HG02943 (cell line): ENCODE results near the gene SUGCT.

Source experiments
- ATAC-seq: cut with Tn5 transposase; IDR thresholded peaks from one replicate; pipeline ENCODE4 v1.9.1; 2021; ENCODE audit warnings: mild to moderate bottlenecking, low read depth, moderate library complexity; ENCODE audit not compliant: unreplicated experiment

Gene SUGCT

DNA sequence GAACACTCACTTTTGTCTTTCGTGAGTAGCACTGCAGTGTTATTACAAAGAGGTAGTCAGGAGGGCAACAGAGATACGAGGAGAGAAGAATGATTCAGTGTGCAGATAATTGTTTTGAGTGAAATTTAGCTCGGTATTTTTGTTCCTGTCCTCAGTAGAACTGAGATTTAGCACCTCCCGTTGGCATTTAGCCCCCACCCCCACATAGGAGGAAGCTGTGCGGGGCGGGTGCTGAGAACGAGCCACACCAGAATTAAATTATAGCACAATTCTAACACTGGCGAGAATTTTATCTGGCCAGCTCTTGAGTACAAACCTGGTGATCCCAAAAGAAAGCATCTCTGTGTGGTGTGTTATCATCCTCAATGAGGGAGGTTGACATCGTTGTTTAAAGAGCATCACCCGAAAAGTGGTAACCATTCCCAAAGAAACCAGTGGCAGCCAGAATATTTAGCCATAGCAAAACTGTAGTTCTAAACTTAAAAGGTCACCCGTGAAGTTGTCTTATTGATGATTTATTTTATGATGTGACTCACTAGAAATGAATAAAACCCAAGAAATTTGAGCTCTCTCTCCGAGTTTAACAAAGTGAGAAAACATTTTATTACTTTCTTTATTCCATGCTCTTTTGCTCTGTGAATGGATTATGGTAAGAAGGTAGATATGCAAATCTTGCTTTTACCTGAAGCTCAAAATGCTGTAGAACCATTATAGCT, 612.2 kb downstream of the SUGCT start:
- no peak for ATAC-seq

DNA sequence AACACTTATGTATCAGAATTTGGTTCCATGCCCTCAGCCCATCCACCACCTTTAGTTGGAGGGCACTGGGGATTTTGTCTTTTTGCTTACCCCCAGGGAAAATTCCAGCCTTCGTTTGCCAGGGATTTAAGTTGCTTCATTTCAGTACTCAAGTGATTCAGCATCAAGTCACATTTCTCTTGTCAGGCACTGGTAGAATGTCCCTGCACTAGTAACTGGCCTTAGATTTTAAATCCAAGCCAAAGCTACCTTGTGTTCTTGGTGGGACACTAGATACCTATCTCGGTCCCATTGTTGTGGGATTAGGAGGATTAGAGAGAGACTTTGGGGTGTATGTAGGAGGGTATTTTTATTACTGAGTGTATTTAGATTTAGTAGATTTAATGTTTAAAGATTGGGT, 613.1 kb downstream of the SUGCT start:
- ATAC-seq = no peak

DNA sequence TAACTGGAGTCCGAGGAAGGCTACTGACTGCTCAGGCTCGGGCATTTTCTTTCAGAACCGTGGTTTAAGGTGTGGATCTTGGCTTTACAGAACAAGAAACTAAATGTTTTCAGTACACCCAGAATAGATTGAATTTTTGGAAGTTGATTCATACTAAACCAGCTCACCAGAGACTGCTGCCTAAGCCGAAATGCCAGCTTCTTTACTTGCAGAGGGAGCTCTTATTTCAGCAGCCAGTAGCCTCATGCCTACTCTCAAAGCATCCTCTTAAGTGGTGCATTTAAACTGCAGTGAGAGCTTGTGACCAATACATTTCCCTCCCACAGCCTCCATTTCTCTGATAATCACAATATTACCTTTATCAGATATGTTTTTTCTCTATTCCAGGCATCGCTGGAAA, 615.1 kb downstream of the SUGCT start:
- no peak for ATAC-seq

DNA sequence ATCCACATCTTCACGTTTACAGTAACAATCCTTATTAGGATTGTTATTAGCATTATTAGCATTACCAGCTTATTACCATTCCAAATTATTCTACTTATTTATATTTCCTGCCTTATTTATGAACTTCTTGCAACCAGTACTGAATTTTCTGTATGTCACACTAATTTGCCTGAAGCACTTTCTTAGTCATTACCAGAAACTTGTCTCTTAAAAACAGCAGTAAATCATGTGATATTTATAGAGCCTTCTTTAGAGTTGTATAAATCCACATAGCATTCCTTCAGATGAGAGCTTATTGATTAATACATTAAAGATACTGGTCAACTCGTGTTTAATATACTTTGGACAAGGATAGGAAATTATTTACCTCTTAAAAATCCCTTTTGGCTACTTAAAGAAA, 618.6 kb downstream of the SUGCT start:
- ATAC-seq = no peak

- no peak for ATAC-seq
These were observed 620.6 kb downstream of the SUGCT start for GRCh38 chr7:40755438-40755837.

GRCh38 chr7:40757109-40757508, 622.3 kb downstream of the SUGCT start:
- no peak for ATAC-seq

GRCh38 chr7:40758590-40758989, 623.8 kb downstream of the SUGCT start:
- ATAC-seq = no peak

- no peak for ATAC-seq
These were observed 625.6 kb downstream of the SUGCT start for GRCh38 chr7:40760293-40760964.

DNA sequence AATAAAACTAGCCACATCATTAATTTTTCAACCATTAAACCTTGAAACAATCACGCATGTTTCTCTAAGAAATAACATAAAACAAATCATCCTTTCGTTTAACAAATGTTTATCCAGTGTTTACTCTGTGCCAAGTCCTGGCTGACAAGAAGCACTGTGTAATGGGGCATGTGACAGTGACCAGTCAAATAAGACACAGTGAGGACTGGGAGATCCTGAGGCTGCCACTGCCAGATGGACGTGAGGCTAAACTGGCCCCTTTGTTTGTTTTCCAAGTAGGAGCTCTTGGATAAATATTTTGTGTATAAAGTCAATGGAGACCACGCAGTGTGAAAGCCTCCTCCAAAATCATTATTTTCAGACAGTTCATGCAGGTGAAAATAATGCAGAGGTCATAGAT, 626.2 kb downstream of the SUGCT start:
- ATAC-seq = no peak

DNA sequence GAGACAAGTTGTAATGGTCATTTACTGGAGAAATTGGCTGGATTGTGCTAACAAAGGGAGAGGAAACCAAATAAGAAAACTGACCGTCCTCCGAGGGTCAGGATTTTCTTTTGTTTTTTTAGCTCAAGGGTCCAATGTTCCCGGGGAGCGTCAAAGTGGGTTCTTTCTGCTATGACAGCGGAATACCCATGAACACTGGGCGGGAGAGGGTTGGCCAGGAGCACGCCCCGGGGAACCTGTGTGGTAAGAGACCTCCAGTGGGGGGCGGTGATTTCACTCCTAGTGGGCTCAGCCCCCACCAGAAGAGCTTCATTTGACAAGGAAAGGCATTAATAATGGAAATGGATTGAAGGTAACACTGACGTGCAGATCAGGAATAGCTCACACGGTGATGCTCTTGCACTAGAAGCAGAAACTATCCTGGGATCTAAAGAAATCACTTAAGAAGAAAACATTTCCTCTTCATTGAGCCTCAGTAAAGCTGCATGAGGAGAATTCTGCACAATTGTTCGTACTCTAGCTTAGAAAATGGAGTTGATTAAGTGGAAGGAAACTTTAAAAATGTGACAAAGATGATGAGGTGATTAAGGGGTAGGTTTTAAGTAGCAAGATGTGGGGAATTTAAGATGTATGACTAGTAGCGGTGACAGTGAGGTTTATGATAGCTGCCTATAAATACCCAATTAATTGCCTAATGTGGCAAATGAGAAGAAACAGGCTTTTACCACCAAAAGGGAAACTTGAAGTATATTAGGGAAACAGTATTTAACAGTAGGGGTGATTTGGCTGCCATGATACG, 627.2 kb downstream of the SUGCT start:
- no peak for ATAC-seq

- ATAC-seq = no peak
These were observed 628.8 kb downstream of the SUGCT start for GRCh38 chr7:40763319-40764287.

DNA sequence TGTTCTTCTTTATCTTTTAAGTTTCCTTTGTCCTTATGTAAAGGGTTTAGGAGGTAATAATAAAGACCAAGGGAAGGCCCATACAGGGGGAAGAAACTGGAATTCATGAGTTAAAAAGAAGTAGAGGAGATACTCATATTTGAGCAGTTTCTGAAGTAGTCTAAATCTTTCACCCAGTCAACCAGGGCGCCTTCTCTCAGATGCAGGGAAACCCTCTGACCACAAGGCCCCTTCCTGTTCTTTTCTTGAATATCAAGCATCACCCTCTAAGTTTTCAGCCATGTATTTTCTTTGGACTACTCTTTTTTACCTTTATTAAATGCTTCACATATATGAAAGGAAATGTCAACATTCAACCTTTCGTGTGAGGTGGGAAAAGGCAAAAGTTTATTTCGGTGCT, 630.8 kb downstream of the SUGCT start:
- ATAC-seq = no peak

GRCh38 chr7:40772096-40772495, 637.3 kb downstream of the SUGCT start:
- ATAC-seq = no peak

DNA sequence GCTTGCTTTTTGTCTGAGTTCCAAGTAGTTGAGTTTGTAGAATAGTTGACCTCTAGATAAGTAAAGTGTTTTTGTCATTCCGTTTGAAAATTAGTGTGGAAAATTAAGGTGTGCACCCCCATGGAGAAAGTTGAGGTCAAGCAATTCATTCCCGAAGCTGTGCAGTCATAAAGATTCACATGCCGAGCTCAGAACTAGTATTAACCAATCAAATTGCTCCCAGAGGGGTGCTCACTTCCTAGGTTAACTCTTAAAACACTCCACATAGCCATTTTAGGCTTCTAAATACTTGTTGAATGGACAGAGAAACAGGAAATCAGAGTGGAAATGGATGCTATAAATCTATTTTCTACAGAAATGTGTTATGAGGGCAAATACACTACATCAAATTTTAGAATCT, 638.9 kb downstream of the SUGCT start:
- ATAC-seq = no peak

DNA sequence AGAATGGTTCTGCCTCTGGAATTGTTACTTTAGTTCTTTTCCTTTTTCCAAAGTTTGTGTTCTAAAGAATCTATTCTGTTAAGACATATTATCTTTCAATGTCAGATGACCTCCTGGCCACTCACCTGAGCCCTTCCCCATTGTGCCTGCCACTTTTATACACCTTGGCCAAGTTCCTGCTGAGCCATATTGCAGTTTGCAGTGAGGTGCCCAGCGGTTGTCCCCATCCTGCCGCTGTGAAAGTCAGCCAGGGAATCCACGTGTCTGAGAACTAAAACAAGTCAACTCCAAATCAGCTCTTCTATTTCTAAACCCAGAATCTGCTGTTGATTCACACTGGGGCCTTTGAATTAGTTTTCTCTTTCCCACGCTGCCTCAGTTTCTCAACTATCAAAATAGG, 641.1 kb downstream of the SUGCT start:
- ATAC-seq = no peak

DNA sequence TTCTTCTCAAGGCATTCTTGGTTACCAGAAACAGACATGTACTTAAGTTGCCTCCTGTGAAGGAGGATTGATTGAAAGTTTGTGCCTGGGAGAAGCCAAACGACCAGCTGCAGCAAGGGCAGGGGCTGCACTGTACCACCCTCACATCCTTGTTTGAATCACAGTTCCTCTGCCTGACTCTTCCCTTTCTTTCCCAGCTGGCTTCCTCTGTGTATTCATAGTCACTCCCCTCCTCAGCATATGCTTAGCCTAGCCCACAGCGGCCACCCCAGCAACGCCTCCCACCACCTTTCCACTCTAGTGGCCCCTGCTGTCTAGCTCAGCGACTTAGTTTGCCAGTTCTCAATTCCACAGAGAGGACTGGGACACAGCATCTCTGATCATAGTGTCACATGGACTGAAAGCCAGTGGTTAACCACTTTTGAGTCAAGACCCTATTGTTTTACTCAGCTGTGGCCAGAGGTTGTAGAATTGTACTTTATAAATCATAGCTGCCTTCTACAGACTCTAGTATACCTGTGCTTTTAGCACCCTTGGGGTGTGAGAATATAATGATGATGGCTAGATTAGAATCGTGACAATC, 643.0 kb downstream of the SUGCT start:
- ATAC-seq = no peak

- no peak for ATAC-seq
These were observed 645.7 kb downstream of the SUGCT start for GRCh38 chr7:40780460-40780859.

DNA sequence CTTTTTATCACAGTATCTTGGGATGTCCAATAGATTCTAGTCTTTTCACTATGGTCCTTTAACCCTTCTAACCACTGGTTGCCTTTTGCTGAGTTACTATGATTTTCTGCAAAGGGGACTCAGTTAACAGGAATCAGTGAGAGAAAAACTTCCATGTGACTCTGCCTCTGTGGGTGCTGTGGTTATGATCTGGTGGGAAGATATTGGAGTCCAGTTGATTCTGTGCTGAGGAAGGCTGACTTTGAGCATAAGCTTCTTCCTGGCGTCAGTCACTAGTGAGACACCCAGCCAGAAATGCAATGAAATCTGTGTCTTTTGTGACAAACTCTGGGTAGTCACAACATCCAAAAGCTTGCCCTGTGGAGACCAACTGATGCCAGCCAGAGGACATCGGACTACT, 648.0 kb downstream of the SUGCT start:
- ATAC-seq = no peak

GRCh38 chr7:40784176-40784575, 649.4 kb downstream of the SUGCT start:
- ATAC-seq = no peak

GRCh38 chr7:40786909-40787308, 652.1 kb downstream of the SUGCT start:
- ATAC-seq = no peak
